ENCODE data around the gene PTPN23.

The PTPN23 gene

GRCh38 chr3:47420511-47421484 is 40.0 kb downstream of the PTPN23 start:
- peak; percentile 89 for DNase-seq

- no peak for DNase-seq
These were observed 41.2 kb downstream of the PTPN23 start for GRCh38 chr3:47421741-47422649.

- DNase-seq = no peak
These were observed 41.9 kb downstream of the PTPN23 start for GRCh38 chr3:47422743-47423142.

GRCh38 chr3:47423548-47424145 is 42.8 kb downstream of the PTPN23 start:
- DNase-seq = no peak

GRCh38 chr3:47424434-47425382 is 43.9 kb downstream of the PTPN23 start:
- no peak for DNase-seq

- no peak for DNase-seq
These were observed 44.6 kb downstream of the PTPN23 start for GRCh38 chr3:47425383-47425778.

- no peak for DNase-seq
These were observed 45.1 kb downstream of the PTPN23 start for GRCh38 chr3:47425959-47426358.

- DNase-seq = no peak
These were observed 47.0 kb downstream of the PTPN23 start for GRCh38 chr3:47427866-47428265.

GRCh38 chr3:47428662-47429061 is 47.8 kb downstream of the PTPN23 start:
- no peak for DNase-seq

- DNase-seq = no peak
These were observed 48.9 kb downstream of the PTPN23 start for GRCh38 chr3:47429476-47430270.

GRCh38 chr3:47430606-47431005 is 49.8 kb downstream of the PTPN23 start:
- no peak for DNase-seq

GRCh38 chr3:47431225-47431624 is 50.4 kb downstream of the PTPN23 start:
- no peak for DNase-seq

- DNase-seq = no peak
These were observed 51.9 kb downstream of the PTPN23 start for GRCh38 chr3:47432673-47433072.

- DNase-seq = no peak
These were observed 53.0 kb downstream of the PTPN23 start for GRCh38 chr3:47433796-47434195.

- no peak for DNase-seq
These were observed 54.0 kb downstream of the PTPN23 start for GRCh38 chr3:47434849-47435248.

GRCh38 chr3:47436180-47436579 is 55.4 kb downstream of the PTPN23 start:
- DNase-seq = no peak

GRCh38 chr3:47440131-47440530 is 59.3 kb downstream of the PTPN23 start:
- no peak for DNase-seq

- no peak for DNase-seq
These were observed 61.2 kb downstream of the PTPN23 start for GRCh38 chr3:47441796-47442551.

GRCh38 chr3:47443611-47443995 is 62.8 kb downstream of the PTPN23 start:
- DNase-seq = no peak

GRCh38 chr3:47444103-47444502 is 63.3 kb downstream of the PTPN23 start:
- no peak for DNase-seq

Data from activated CD4-positive, alpha-beta T cell treated with anti-CD3 and anti-CD28 coated beads, Interleukin-2, amount 50 U/mL, for 1 hour (primary cell).